AG08396 (cell line): Measurements from ENCODE around the gene DLGAP5.

ENCODE experiments used
- DNase-seq: peaks from one replicate; pipeline ENCODE4 v3.0.0; 2012; ENCODE audit warnings: low spot score, mixed read lengths

DLGAP5 gene

GRCh38 chr14:55180006-55180405 is 11.4 kb downstream of the DLGAP5 start:
- no peak for DNase-seq

GRCh38 chr14:55170526-55170925 is 20.9 kb downstream of the DLGAP5 start:
- DNase-seq: no peak

- DNase-seq: no peak
Measured at GRCh38 chr14:55160989-55161388, 30.4 kb downstream of the DLGAP5 start.

DNA sequence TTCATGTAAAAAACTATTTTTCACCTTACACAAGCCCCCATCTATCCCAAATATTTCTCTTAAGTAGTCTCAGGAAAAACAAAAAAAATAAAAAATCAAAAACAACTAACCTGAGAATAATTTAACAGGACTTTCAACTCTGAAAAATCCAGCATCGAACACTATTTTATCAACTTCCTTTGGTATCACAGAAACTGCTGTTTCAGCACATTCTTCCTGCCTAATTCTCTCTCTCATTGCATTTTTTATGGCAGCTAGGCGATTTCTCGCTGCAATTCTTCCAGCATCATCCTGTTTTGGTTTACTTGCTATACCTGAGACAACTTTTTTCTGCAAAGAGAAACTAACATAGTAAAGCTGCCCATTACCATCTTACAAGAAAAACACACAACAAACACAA is 33.0 kb downstream of the DLGAP5 start:
- no peak for DNase-seq

DNA sequence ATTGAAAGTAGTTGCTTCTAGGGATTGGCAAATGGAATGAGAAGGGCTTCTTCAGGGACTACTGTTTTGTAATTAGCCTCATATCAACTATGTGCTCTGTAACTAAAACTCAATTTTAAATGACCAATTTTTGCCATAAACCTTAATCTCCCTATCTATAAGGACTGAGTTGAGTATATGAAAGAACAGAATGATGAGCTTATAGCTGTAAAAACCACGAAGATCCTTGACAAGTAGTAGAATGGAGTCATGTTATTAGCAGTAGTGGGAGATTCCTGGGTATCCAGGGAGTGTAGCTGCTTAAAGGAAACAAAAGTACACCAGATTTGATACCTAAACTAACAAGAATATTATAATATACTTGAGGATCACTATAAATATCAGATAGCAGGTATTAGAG is 34.3 kb downstream of the DLGAP5 start:
- no peak for DNase-seq

GRCh38 chr14:55153951-55154350 is 37.4 kb downstream of the DLGAP5 start:
- no peak for DNase-seq

DNA sequence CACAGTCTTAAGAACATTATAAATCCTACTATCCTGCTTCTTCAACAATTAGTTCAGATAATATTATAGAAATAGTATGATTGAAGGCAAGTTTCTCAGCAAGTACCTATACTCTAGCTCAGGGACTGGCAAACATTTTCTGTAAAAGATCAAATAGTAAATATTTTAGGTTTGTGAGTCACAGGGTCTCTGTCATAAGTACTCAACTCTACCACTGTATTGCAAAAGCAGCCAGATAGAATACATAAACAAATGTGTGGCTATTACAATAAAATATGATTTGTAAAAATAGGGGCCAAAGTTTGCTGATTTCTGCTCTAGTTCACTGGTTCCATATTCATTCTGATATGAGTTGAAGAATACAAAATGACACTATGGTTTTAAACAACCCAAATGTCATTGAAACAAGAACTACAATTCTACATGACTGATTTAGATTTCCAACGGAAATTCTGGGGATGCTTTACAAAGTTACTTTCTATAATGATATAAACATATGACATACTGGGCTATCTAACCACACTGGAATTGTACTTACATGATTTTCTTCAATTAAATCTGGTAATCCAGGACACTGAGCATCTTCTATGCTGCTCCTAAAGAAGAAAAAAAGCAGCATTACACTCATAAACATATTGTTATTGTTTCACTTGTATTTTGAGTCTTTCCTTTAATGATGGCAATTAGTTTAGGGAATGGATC is 39.2 kb downstream of the DLGAP5 start:
- DNase-seq: no peak

- no peak for DNase-seq
Measured at GRCh38 chr14:55151601-55152000, 39.8 kb downstream of the DLGAP5 start.

GRCh38 chr14:55146425-55146824 is 45.0 kb downstream of the DLGAP5 start:
- DNase-seq: no peak

GRCh38 chr14:55142466-55142865 is 48.9 kb downstream of the DLGAP5 start:
- DNase-seq: no peak

DNA sequence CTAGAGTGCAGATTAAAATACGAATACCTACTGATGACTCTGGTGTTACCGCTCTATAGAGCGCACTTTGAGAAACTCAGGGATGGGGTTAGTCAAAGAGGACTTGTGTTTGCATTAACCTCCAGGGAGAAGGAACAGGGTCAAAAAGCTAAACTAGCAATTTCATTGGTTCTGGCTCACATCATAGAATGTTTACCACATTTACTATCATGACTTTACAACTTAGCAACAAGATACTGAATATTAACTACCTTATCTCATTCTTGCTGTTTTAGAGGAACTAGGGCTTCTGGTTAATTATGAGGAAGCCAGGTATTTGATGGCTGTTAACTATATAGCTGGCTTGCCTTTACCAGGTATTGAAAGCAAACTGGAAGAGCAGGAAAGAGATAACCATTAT is 49.6 kb downstream of the DLGAP5 start:
- no peak for DNase-seq

- no peak for DNase-seq
Measured at GRCh38 chr14:55139696-55140509, 51.5 kb downstream of the DLGAP5 start.

- DNase-seq: no peak
Measured at GRCh38 chr14:55139141-55139540, 52.2 kb downstream of the DLGAP5 start.

- no peak for DNase-seq
Measured at GRCh38 chr14:55138091-55138490, 53.3 kb downstream of the DLGAP5 start.

DNA sequence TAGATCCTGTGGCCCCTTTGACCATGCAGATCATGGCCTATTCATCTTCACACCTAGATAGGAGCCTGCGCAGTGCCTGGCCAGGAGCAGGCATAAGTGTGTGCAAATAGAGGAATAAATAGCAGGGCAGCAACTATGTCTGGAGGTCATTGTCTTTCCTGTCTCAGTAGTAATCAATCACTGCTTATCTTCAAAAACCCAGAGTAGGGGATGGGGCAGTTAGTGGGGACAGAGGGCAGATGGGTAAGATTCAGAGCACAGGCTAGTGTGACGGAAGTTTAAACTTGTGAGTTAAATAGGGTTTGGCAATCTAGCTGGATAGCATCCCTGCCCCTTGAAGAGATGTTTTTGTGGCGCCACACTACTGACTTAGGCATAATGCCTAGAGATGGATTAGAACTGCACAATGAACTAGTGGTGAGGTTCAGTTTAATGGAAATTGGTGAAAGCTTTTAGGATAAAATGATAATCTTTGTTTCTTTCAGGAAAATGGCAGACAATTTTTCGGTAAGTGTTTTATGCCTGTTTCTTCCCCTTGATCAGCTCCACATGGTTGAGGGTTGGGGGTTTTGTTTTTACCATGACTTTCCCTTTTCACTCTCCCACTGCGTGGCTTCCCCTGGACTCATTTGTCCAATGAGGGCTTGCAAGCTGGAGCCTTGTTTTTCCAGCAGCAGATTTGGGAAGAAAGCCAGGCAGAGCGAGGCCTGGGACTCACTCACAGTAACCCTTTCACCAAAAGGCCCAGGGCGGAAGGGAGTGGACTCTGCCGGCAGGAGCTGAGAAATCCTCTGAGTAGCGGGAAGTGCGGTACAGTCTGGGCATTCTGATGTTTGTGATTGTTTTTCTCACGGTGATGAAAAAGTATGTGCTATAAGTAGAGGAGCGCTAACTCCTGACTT is 54.2 kb downstream of the DLGAP5 start:
- peak; percentile 79 for DNase-seq

GRCh38 chr14:55136241-55136640 is 55.1 kb downstream of the DLGAP5 start:
- peak; percentile 46 for DNase-seq

- peak; percentile 20 for DNase-seq
Measured at GRCh38 chr14:55133416-55133815, 58.0 kb downstream of the DLGAP5 start.

- DNase-seq: no peak
Measured at GRCh38 chr14:55131370-55132137, 59.8 kb downstream of the DLGAP5 start.

DNA sequence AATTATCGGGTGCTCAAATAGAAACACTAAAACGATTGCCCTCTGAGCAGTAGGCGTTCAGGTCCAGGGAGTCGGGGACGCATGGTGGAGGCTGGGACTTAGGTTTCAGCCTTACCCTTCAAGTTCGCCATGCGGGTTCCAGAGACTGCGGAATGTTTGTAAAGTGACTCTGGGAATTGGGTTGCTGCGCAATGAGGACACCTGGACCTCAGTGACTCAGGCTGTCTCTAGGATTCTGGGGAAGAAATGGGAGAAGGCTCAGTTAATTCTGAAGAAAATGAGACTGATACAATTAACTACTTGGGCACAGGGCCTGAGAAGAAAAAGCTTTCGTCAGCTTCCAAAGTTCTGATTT is 61.2 kb downstream of the DLGAP5 start:
- DNase-seq: peak; percentile 61

GRCh38 chr14:55129428-55130195 is 61.8 kb downstream of the DLGAP5 start:
- peak; percentile 79 for DNase-seq

DNA sequence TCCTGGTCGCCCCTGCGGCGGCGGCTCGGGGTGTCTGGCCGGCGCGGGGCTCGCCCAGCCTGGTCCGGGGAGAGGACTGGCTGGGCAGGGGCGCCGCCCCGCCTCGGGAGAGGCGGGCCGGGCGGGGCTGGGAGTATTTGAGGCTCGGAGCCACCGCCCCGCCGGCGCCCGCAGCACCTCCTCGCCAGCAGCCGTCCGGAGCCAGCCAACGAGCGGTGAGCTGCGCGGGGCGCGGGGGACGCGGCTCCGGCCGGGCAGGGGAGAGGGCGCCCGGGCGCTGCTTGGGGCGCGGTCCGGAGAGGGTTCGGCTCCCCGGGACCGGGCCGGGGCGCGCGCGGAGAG is 62.3 kb downstream of the DLGAP5 start, which contains the start of gene LGALS3:
Gene LGALS3, plus strand, starts transcription at position 167 of the 342 bp plus-strand sequence. CDS start 8,122 bp downstream, outside the sequence.
- peak; percentile 91 for DNase-seq
